ENCODE measurements around the gene ZNF202. TPM values are rescaled to one million over a fixed set of nuclear protein-coding genes. Genes with fewer than 3 reads are reported as not detected.

Gene ZNF202
- total and polyA plus RNA-seq, 2 donors (not counting 1 experiment from before 2014, with no cell fraction given) = 4.5 to 9.7 TPM

DNA sequence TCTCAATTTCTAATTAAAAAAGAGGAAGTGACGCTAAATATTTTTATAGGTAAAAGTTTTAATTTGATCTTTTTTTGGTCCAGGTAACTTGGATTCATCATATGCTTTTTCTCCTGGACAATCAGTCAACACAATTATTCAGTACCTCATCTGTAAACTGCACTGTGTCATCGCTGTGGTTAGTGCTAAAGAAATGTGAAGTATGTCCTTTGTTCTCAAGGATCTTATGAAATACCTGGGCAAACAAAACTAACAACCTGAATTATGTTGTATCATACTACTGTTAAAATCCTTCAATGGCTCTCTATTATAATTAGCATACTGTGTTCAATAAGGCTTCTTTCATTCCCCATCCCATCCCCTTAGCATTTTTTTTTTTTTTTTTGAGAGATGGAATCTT, 67.2 kb downstream of the ZNF202 start:
- no peaks in the 10 kb centered on the region for H3K79me2 ChIP-seq (ENCODE audit: control insufficient read depth, insufficient read depth, low read length)
- no peak overlapping the region for H2AFZ ChIP-seq (ENCODE audit: low read length)
- no peak for DNase-seq (ENCODE audit: low read depth in 2 of 2)
- no peaks in the 10 kb centered on the region for H3K9me3 ChIP-seq (ENCODE audit: control insufficient read depth, insufficient read depth, low read depth, low read length)
- TF ChIP-seq CTCF (conservative IDR thresholded peaks at IDR 0.05 in 1 of 2, IDR thresholded peaks at IDR 0.05 in 1 of 2; ENCODE audit: low read depth in 1 of 2, low read length in 2 of 2) (no peak), EZH2 (IDR thresholded peaks at IDR 0.05; ENCODE audit: low read length, missing control alignments) (no peak)
- H3K9ac ChIP-seq (ENCODE audit: insufficient read depth, low read length) = no peak overlapping the region
- H3K27me3 ChIP-seq (ENCODE audit: control insufficient read depth, insufficient read depth, low read length) = peaks cover 2% of the 10 kb centered on the region
- H3K4me2 ChIP-seq (ENCODE audit: extremely low read depth, insufficient read depth, low read length) = no peak overlapping the region
- H3K4me3 ChIP-seq (replicated peaks in 1 of 4; ENCODE audit: control extremely low read depth in 1 of 4, insufficient read depth in 1 of 4, low read depth in 3 of 4, low read length in 4 of 4) = no peak overlapping the region
- no peaks in the 10 kb centered on the region for H4K20me1 ChIP-seq (ENCODE audit: control insufficient read depth, extremely low read depth, insufficient read depth, low read length)
- H3K4me1 ChIP-seq (ENCODE audit: control insufficient read depth, extremely low read depth, insufficient read depth, low read length) = no peaks in the 10 kb centered on the region
- H3K36me3 ChIP-seq (ENCODE audit: control insufficient read depth, insufficient read depth, low read length) = no peaks in the 10 kb centered on the region
- no peak overlapping the region for H3K27ac ChIP-seq (ENCODE audit: insufficient read depth, low read length)

Other genes starting within 250 kb of the ZNF202 start
- under 0.01 TPM in 2 replicates for gene SCN3B, start 87.0 kb downstream of the ZNF202 start, total RNA-seq
- 0.03 TPM in 2 replicates for gene SCN3B, start 87.0 kb downstream of the ZNF202 start, polyA plus RNA-seq
- gene OR6X1, start 12.9 kb upstream of the ZNF202 start, total RNA-seq = not detected in 2 replicates
- gene OR6X1, start 12.9 kb upstream of the ZNF202 start, polyA plus RNA-seq = not detected in 2 replicates
- not detected in 2 replicates for gene OR6M1, start 64.7 kb upstream of the ZNF202 start, total RNA-seq
- gene OR6M1, start 64.7 kb upstream of the ZNF202 start, polyA plus RNA-seq = not detected in 2 replicates
- not detected in 2 replicates for gene TMEM225, start 144.0 kb upstream of the ZNF202 start, total RNA-seq
- not detected in 2 replicates for gene TMEM225, start 144.0 kb upstream of the ZNF202 start, polyA plus RNA-seq
- not detected in 2 replicates for gene OR8D4, start 160.5 kb upstream of the ZNF202 start, total RNA-seq
- gene OR8D4, start 160.5 kb upstream of the ZNF202 start, polyA plus RNA-seq = not detected in 2 replicates
- not detected in 2 replicates for gene OR4D5, start 198.0 kb upstream of the ZNF202 start, total RNA-seq
- not detected in 2 replicates for gene OR4D5, start 198.0 kb upstream of the ZNF202 start, polyA plus RNA-seq
- not detected in 2 replicates for gene OR6T1, start 202.2 kb upstream of the ZNF202 start, total RNA-seq
- not detected in 2 replicates for gene OR6T1, start 202.2 kb upstream of the ZNF202 start, polyA plus RNA-seq
- not detected in 2 replicates for gene OR10S1, start 236.1 kb upstream of the ZNF202 start, total RNA-seq
- gene OR10S1, start 236.1 kb upstream of the ZNF202 start, polyA plus RNA-seq = not detected in 2 replicates